Gastrocnemius medialis (tissue), 4 donors: ENCODE data around the gene GRIN2A. TPM values are rescaled to one million over a fixed set of nuclear protein-coding genes. Genes with fewer than 3 reads are reported as not detected.

Source experiments
- ATAC-seq, 2 donors: fragments of 150-250 bp; one replicate each; pipeline ENCODE4 v1.9.1; 2016
- DNase-seq, 2 donors: peaks; one replicate each; pipeline ENCODE4 v3.0.0-alpha.2; 2019
- H3K27ac ChIP-seq, 4 donors: fragments of 200-600 bp; sonication (generic); 1 replicate in 1 of 4; 2 replicates in 3 of 4; pipeline ENCODE4 v1.5.1; 2016 to 2018; ENCODE audit warnings: mild to moderate bottlenecking in 2 of 4, moderate library complexity in 1 of 4
- H3K27me3 ChIP-seq, 3 donors: fragments of 200-600 bp; sonication (generic) in 2 of 3; 1 replicate in 1 of 3; 2 replicates in 2 of 3; pipeline versions ENCODE4 v1.5.1 to v1.6.0; 2016 to 2019; ENCODE audit warnings: mild to moderate bottlenecking in 1 of 3, moderate library complexity in 1 of 3
- H3K36me3 ChIP-seq, 2 donors: fragments of 200-600 bp; sonication (generic) in 1 of 2; one replicate each; pipeline ENCODE4 v1.5.1; 2017 to 2018
- H3K4me1 ChIP-seq, 2 donors: fragments of 200-600 bp; sonication (generic) in 1 of 2; one replicate each; pipeline ENCODE4 v1.5.1; 2016 to 2017; ENCODE audit warnings: mild to moderate bottlenecking in 2 of 2
- H3K4me3 ChIP-seq, 4 donors: fragments of 200-600 bp; sonication (generic) in 3 of 4; 1 replicate in 1 of 4; 2 replicates in 3 of 4; pipeline ENCODE4 v1.5.1; 2016 to 2019; ENCODE audit warnings: mild to moderate bottlenecking in 2 of 4
- H3K9me3 ChIP-seq, 3 donors: fragments of 200-600 bp; sonication (generic) in 2 of 3; 1 replicate in 1 of 3; 2 replicates in 2 of 3; pipeline ENCODE4 v1.5.1; 2016 to 2019
- POLR2A ChIP-seq, 2 donors: fragments of 450-650 bp; IDR thresholded peaks; one replicate each; pipeline ENCODE4 v1.6.1; 2017; ENCODE audit warnings: antibody characterized with exemption in 2 of 2, mild to moderate bottlenecking in 2 of 2, moderate library complexity in 2 of 2
- in situ Hi-C, 4 donors: fragments of 200-750 bp; cut with MboI; loops; one replicate each; pipeline versions ENCODE4 v1.15.0 to v1.8.0; 2017; ENCODE audit warnings: low sequenced_read_pairs in 4 of 4
- intact Hi-C: fragments of 100-400 bp; cut with DNase I; formaldehyde crosslinking; loops from one replicate; pipeline ENCODE4 v1.15.1; 2023; ENCODE audit warnings: low total_unique reads
- total RNA-seq, 4 donors: library from RNA; depleted of rRNA; stranded (reverse); fragments of >200 nt; gene quantifications; one replicate each; pipeline versions ENCODE4 v1.1.0 to v1.2.3, GENCODE V29; 2016
- TF ChIP-seq, protein P1 (sequence below), 5 experiments: fragments of 450-650 bp in 3 of 5; fragments of 200-600 bp in 2 of 5; sonication (generic) in 2 of 5; IDR thresholded peaks in 4 of 5; conservative IDR thresholded peaks in 1 of 5; 1 replicate in 4 of 5; 2 replicates in 1 of 5; pipeline ENCODE4 v1.5.1; 2016 to 2019; ENCODE audit warnings: antibody characterized with exemption in 5 of 5, mild to moderate bottlenecking in 3 of 5, moderate library complexity in 3 of 5

GRIN2A gene
- total RNA-seq, 4 donors from 2014 or later: 0.13 to 0.87 TPM; not detected in 2

GRCh38 chr16:10076037-10076436 lies 106.2 kb downstream of the GRIN2A start:
- DNase-seq: no peak
- H3K4me3 ChIP-seq: no peak overlapping the region
- H3K27me3 ChIP-seq: no peaks in the 10 kb centered on the region
- in situ Hi-C loops: no loop called here
- H3K36me3 ChIP-seq: no peaks in the 10 kb centered on the region
- H3K4me1 ChIP-seq: peaks cover 0 to 6% of the 10 kb centered on the region in 2 donors
- ATAC-seq: no peak
- intact Hi-C loops: no loop called here
- TF ChIP-seq, protein P1, sequence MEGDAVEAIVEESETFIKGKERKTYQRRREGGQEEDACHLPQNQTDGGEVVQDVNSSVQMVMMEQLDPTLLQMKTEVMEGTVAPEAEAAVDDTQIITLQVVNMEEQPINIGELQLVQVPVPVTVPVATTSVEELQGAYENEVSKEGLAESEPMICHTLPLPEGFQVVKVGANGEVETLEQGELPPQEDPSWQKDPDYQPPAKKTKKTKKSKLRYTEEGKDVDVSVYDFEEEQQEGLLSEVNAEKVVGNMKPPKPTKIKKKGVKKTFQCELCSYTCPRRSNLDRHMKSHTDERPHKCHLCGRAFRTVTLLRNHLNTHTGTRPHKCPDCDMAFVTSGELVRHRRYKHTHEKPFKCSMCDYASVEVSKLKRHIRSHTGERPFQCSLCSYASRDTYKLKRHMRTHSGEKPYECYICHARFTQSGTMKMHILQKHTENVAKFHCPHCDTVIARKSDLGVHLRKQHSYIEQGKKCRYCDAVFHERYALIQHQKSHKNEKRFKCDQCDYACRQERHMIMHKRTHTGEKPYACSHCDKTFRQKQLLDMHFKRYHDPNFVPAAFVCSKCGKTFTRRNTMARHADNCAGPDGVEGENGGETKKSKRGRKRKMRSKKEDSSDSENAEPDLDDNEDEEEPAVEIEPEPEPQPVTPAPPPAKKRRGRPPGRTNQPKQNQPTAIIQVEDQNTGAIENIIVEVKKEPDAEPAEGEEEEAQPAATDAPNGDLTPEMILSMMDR (IDR thresholded peaks at IDR 0.05 in 4 of 5, conservative IDR thresholded peaks at IDR 0.05 in 1 of 5): no peak
- no peak for TF ChIP-seq POLR2A (IDR thresholded peaks at IDR 0.05)
- no peak overlapping the region for H3K27ac ChIP-seq
- H3K9me3 ChIP-seq: no peaks in the 10 kb centered on the region

DNA sequence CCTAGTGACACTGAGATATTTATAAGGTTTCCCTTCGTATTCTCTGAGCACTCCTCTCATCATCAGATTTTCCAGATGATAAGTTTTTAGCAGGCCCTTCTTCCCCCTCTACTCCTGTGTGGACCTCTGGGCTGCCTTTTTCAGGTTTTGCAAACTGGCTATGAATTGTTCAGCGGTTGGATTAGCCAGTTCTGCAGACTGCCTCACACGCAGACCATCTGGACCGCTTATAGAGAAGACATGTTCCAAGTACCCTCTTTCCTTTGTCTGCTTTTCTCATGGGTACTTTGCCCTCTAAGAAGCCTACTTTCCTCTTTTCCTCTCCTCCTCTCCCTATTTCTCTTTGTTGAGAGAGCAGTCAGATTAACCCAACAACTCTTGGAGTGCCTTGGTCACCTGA lies 111.6 kb downstream of the GRIN2A start:
- no peaks in the 10 kb centered on the region for H3K9me3 ChIP-seq
- ATAC-seq (no peak), DNase-seq (no peak)
- no peak for TF ChIP-seq POLR2A (IDR thresholded peaks at IDR 0.05)
- intact Hi-C loops (no loop called here), in situ Hi-C loops (no loop called here)
- H3K4me3 ChIP-seq: no peak overlapping the region
- H3K36me3 ChIP-seq: no peaks in the 10 kb centered on the region
- H3K27me3 ChIP-seq: no peaks in the 10 kb centered on the region
- no peaks in the 10 kb centered on the region for H3K4me1 ChIP-seq
- H3K27ac ChIP-seq: no peak overlapping the region

GRCh38 chr16:10069374-10069773 lies 112.9 kb downstream of the GRIN2A start:
- TF ChIP-seq, protein P1 (IDR thresholded peaks at IDR 0.05 in 4 of 5, conservative IDR thresholded peaks at IDR 0.05 in 1 of 5): no peak
- TF ChIP-seq POLR2A (IDR thresholded peaks at IDR 0.05): no peak
- H3K36me3 ChIP-seq: no peaks in the 10 kb centered on the region
- in situ Hi-C loops: no loop called here
- H3K27me3 ChIP-seq: no peaks in the 10 kb centered on the region
- no peak overlapping the region for H3K27ac ChIP-seq
- intact Hi-C loops: no loop called here
- DNase-seq (no peak), ATAC-seq (no peak)
- no peaks in the 10 kb centered on the region for H3K4me1 ChIP-seq
- no peaks in the 10 kb centered on the region for H3K9me3 ChIP-seq
- H3K4me3 ChIP-seq: no peak overlapping the region

- no peak overlapping the region for H3K27ac ChIP-seq
- no peaks in the 10 kb centered on the region for H3K4me1 ChIP-seq
- H3K9me3 ChIP-seq: no peaks in the 10 kb centered on the region
- no peak overlapping the region for H3K4me3 ChIP-seq
- in situ Hi-C loops: no loop called here
- TF ChIP-seq, protein P1 (IDR thresholded peaks at IDR 0.05 in 4 of 5, conservative IDR thresholded peaks at IDR 0.05 in 1 of 5): no peak
- no peak for TF ChIP-seq POLR2A (IDR thresholded peaks at IDR 0.05)
- H3K36me3 ChIP-seq: no peaks in the 10 kb centered on the region
- ATAC-seq (no peak), DNase-seq (no peak)
- intact Hi-C loops: no loop called here
- H3K27me3 ChIP-seq: no peaks in the 10 kb centered on the region
Observed at GRCh38 chr16:10067835-10068234, 114.4 kb downstream of the GRIN2A start.

DNA sequence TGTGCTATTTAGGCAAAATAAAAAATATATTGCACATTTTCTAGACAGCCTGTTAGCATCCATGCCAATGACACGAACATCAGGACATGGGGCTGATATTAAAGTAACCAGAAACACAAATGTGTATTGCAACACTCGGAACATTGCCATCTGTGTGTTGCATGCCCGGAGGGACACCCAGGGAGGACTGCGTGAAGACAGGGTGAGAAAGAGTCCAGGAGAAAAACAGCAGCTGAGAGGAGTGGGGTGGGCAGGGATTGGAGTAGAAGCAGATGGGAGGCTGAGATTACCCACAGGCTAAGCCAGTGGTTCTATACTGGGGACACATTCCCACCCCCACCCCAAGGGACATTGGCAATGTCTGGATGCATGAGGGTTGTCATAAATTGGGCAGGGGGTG lies 114.8 kb downstream of the GRIN2A start:
- TF ChIP-seq, protein P1 (IDR thresholded peaks at IDR 0.05 in 4 of 5, conservative IDR thresholded peaks at IDR 0.05 in 1 of 5): no peak
- TF ChIP-seq POLR2A (IDR thresholded peaks at IDR 0.05): no peak
- ATAC-seq (no peak), DNase-seq (no peak)
- no peaks in the 10 kb centered on the region for H3K4me1 ChIP-seq
- no peaks in the 10 kb centered on the region for H3K27me3 ChIP-seq
- no peak overlapping the region for H3K4me3 ChIP-seq
- no peak overlapping the region for H3K27ac ChIP-seq
- H3K9me3 ChIP-seq: no peaks in the 10 kb centered on the region
- no peaks in the 10 kb centered on the region for H3K36me3 ChIP-seq
- in situ Hi-C loops: no loop called here
- intact Hi-C loops: no loop called here
